ENCODE measurements around the gene TTI1. TPM values are rescaled to one million over a fixed set of nuclear protein-coding genes. Genes with fewer than 3 reads are reported as not detected.
A peak's percentile ranks its signal among the peaks of the same experiment; 100 is the strongest.

Gene TTI1
- polyA plus RNA-seq, 3 donors = 6.4 to 9.1 (median 8.8) TPM

DNA sequence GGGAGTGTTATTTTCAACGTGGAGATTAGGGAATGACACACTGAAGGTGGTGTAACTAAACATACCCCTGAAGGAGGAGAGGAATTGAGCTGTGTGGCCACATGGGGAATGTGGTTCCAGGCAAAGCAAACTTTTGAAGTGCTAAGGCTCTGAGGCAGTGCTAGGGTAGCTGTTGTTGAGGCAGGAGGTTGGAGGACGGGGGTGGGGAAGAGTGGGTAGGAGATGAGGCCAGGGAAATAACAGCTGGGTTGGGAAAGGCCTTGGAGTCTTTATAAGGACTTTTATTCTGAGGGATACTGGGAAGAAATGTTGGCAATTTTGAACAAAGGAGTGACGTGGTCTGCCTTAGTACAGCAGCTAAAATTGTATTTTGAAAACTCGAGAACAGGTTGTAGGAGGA lies 13.3 kb upstream of the TTI1 start:
- Histone ChIP-seq H3K79me2 (ENCODE audit: insufficient read depth, low read length) (peaks cover 84% of the 10 kb centered on the region), H3K4me3 (replicated peaks in 1 of 3; ENCODE audit: low read depth in 2 of 3, low read length in 3 of 3) (no peak overlapping the region), H3K36me3 (replicated peaks in 1 of 2; ENCODE audit: control insufficient read depth in 1 of 2, insufficient read depth in 2 of 2, low read length in 2 of 2) (peaks cover 80 to 98% of the 10 kb centered on the region in 2 donors), H2AFZ (ENCODE audit: insufficient read depth, low read depth, low read length, poor library complexity, severe bottlenecking) (no peak overlapping the region), H3K27me3 (ENCODE audit: control insufficient read depth in 2 of 2, insufficient read depth in 2 of 2, low read length in 2 of 2) (no peaks in the 10 kb centered on the region), H3K9me3 (replicated peaks in 1 of 2; ENCODE audit: control insufficient read depth in 1 of 2, insufficient read depth in 1 of 2, low read length in 2 of 2) (no peaks in the 10 kb centered on the region), H3K27ac (ENCODE audit: low read depth in 1 of 2, low read length in 2 of 2) (no peak overlapping the region), H3K9ac (ENCODE audit: insufficient read depth, low read length, poor library complexity, severe bottlenecking) (no peak overlapping the region), H3K4me1 (ENCODE audit: control insufficient read depth in 1 of 2, insufficient read depth in 2 of 2, low read length in 2 of 2) (no peaks in the 10 kb centered on the region), H3K4me2 (replicated peaks; ENCODE audit: extremely low read depth, low read length, poor library complexity, severe bottlenecking) (no peak overlapping the region), H4K20me1 (ENCODE audit: insufficient read depth, low read length) (peaks cover 83% of the 10 kb centered on the region)
- 95% methylated on average over 4 of the region's 4 CpGs for WGBS (ENCODE audit: insufficient coverage)
- intact Hi-C loops (cut with micrococcal nuclease) = no loop called here
- TF ChIP-seq, protein P1, sequence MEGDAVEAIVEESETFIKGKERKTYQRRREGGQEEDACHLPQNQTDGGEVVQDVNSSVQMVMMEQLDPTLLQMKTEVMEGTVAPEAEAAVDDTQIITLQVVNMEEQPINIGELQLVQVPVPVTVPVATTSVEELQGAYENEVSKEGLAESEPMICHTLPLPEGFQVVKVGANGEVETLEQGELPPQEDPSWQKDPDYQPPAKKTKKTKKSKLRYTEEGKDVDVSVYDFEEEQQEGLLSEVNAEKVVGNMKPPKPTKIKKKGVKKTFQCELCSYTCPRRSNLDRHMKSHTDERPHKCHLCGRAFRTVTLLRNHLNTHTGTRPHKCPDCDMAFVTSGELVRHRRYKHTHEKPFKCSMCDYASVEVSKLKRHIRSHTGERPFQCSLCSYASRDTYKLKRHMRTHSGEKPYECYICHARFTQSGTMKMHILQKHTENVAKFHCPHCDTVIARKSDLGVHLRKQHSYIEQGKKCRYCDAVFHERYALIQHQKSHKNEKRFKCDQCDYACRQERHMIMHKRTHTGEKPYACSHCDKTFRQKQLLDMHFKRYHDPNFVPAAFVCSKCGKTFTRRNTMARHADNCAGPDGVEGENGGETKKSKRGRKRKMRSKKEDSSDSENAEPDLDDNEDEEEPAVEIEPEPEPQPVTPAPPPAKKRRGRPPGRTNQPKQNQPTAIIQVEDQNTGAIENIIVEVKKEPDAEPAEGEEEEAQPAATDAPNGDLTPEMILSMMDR (IDR thresholded peaks at IDR 0.05) = no peak
- H3K36me3 Mint-ChIP-seq = peaks cover 71 to 87% of the 10 kb centered on the region in 2 donors
- H3K27me3 Mint-ChIP-seq (ENCODE audit: low read depth in 3 of 3) = no peaks in the 10 kb centered on the region
- DNase-seq = no peak
- H3K4me3 Mint-ChIP-seq = no peak overlapping the region
- H3K9me3 Mint-ChIP-seq = no peaks in the 10 kb centered on the region
- H3K27ac Mint-ChIP-seq = peak overlapping the region in 2 of 7 donors; percentile 16 to 47
- H3K4me1 Mint-ChIP-seq = peaks cover 5% of the 10 kb centered on the region

DNA sequence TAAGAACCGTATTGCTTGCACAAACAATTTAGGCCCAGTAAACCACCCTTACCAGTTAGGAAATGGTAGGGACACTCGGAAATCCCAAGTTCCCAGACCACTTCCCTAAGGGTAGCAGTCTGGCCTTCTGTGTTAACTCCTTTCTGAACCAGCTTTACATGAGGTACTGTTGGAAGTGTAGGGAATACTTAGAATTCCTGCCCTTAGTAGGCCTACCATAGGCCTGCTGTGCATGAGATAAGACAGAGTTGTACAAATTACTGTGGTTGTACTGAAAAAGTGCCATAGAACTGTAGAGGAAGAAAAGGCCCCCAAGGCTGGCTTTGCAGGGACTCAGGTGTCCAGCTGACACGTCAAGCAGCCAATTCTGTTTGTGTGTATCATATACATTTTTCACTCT lies 11.4 kb upstream of the TTI1 start:
- no peaks in the 10 kb centered on the region for H3K27me3 ChIP-seq (ENCODE audit: control insufficient read depth in 2 of 2, insufficient read depth in 2 of 2, low read length in 2 of 2)
- H3K36me3 ChIP-seq (replicated peaks in 1 of 2; ENCODE audit: control insufficient read depth in 1 of 2, insufficient read depth in 2 of 2, low read length in 2 of 2) = peaks cover 76 to 98% of the 10 kb centered on the region in 2 donors
- peaks cover 84% of the 10 kb centered on the region for H3K79me2 ChIP-seq (ENCODE audit: insufficient read depth, low read length)

More for the DNA sequence above, 11.4 kb upstream of the TTI1 start:
- Histone ChIP-seq H4K20me1 (ENCODE audit: insufficient read depth, low read length) (peaks cover 83% of the 10 kb centered on the region), H3K9ac (ENCODE audit: insufficient read depth, low read length, poor library complexity, severe bottlenecking) (no peak overlapping the region), H3K27ac (ENCODE audit: low read depth in 1 of 2, low read length in 2 of 2) (no peak overlapping the region), H2AFZ (ENCODE audit: insufficient read depth, low read depth, low read length, poor library complexity, severe bottlenecking) (no peak overlapping the region), H3K4me2 (replicated peaks; ENCODE audit: extremely low read depth, low read length, poor library complexity, severe bottlenecking) (no peak overlapping the region), H3K9me3 (replicated peaks in 1 of 2; ENCODE audit: control insufficient read depth in 1 of 2, insufficient read depth in 1 of 2, low read length in 2 of 2) (no peaks in the 10 kb centered on the region), H3K4me3 (replicated peaks in 1 of 3; ENCODE audit: low read depth in 2 of 3, low read length in 3 of 3) (no peak overlapping the region), H3K4me1 (ENCODE audit: control insufficient read depth in 1 of 2, insufficient read depth in 2 of 2, low read length in 2 of 2) (no peaks in the 10 kb centered on the region)
- peaks cover 3% of the 10 kb centered on the region for H3K4me1 Mint-ChIP-seq
- peak overlapping the region in 1 of 7 donors; percentile 37 for H3K27ac Mint-ChIP-seq
- intact Hi-C loops (cut with micrococcal nuclease) = no loop called here
- TF ChIP-seq, protein P1 (IDR thresholded peaks at IDR 0.05) = no peak
- no peak for DNase-seq
- no CpG with 5 or more reads among the region's 3 CpGs for WGBS (ENCODE audit: insufficient coverage)
- H3K27me3 Mint-ChIP-seq (ENCODE audit: low read depth in 3 of 3) = no peaks in the 10 kb centered on the region
- H3K4me3 Mint-ChIP-seq = no peak overlapping the region
- H3K36me3 Mint-ChIP-seq = peaks cover 70 to 84% of the 10 kb centered on the region in 2 donors
- H3K9me3 Mint-ChIP-seq = no peaks in the 10 kb centered on the region
